Lower leg skin (tissue), 3 donors: ENCODE data around the gene ATP5ME.

Experiments used
- CTCF ChIP-seq, 3 donors: fragments of 450-650 bp; IDR thresholded peaks; one replicate each; pipeline ENCODE4 v1.5.1; 2016; ENCODE audit warnings: antibody characterized with exemption in 3 of 3, mild to moderate bottlenecking in 3 of 3, moderate library complexity in 2 of 3
- POLR2A ChIP-seq, 2 donors: fragments of 450-650 bp; IDR thresholded peaks; one replicate each; pipeline ENCODE4 v1.6.1; 2016 to 2017; ENCODE audit warnings: antibody characterized with exemption in 2 of 2, mild to moderate bottlenecking in 1 of 2, moderate library complexity in 1 of 2

- no peak for TF ChIP-seq CTCF (IDR thresholded peaks at IDR 0.05)
- no peak for TF ChIP-seq POLR2A (IDR thresholded peaks at IDR 0.05)
Observed at GRCh38 chr4:661231-661630, 12.8 kb downstream of the ATP5ME start.
